CD8-positive, alpha-beta memory T cell (primary cell): Measurements from ENCODE around the gene SERF2. TPM values are rescaled to one million over a fixed set of nuclear protein-coding genes. Genes with fewer than 3 reads are reported as not detected.
"Not testable (repeated sequence)": the region's sequence is repeated elsewhere in the genome, so short reads cannot be mapped to it uniquely, and the experiment has no call there.

Experiments
- CTCF ChIA-PET: fragments of 350-600 bp; sonication (Branson Sonifier 250); formaldehyde crosslinking; loops from one replicate; lab custom pipeline; 2021; ENCODE audit warnings: antibody characterized with exemption; lab: Charles Lee
- POLR2A ChIA-PET: fragments of 350-600 bp; sonication (Branson Sonifier 250); formaldehyde crosslinking; loops from one replicate; lab custom pipeline; 2021; ENCODE audit warnings: antibody characterized with exemption; lab: Charles Lee
- DNase-seq, 5 donors: peaks; one replicate each; pipeline versions ENCODE4 v3.0.0 to v3.0.0-alpha.2; 2020 to 2022; ENCODE audit warnings: mixed read lengths in 1 of 5
- H3K27ac ChIP-seq: one replicate; pipeline ENCODE4 v1.7.0; 2013; ENCODE audit warnings: low read depth, mild to moderate bottlenecking, low read length, moderate library complexity
- H3K27me3 ChIP-seq: 2 replicates; pipeline ENCODE4 v1.7.0; 2013; ENCODE audit warnings: low read length, mild to moderate bottlenecking; ENCODE audit not compliant: insufficient read depth, poor library complexity, severe bottlenecking
- H3K36me3 ChIP-seq: 2 replicates; pipeline ENCODE4 v1.7.0; 2013; ENCODE audit warnings: mild to moderate bottlenecking, low read length, moderate library complexity; ENCODE audit not compliant: insufficient read depth
- H3K4me1 ChIP-seq: 2 replicates; pipeline ENCODE4 v1.7.0; 2013; ENCODE audit warnings: mild to moderate bottlenecking, low read length, moderate library complexity; ENCODE audit not compliant: insufficient read depth
- H3K4me3 ChIP-seq: 2 replicates; pipeline ENCODE4 v1.7.0; 2013; ENCODE audit warnings: mild to moderate bottlenecking, low read length
- H3K9me3 ChIP-seq: 2 replicates; pipeline ENCODE4 v1.7.0; 2013; ENCODE audit warnings: mild to moderate bottlenecking, low read length
- H3K27ac Mint-ChIP-seq, 8 donors: one replicate each; pipeline ENCODE4 v1.8.0; 2020 to 2021; ENCODE audit warnings: mixed read lengths in 8 of 8, mild to moderate bottlenecking in 6 of 8, inconsistent platforms in 3 of 8, moderate library complexity in 3 of 8
- H3K27me3 Mint-ChIP-seq, 2 donors: one replicate each; pipeline ENCODE4 v1.8.0; 2020 to 2021; ENCODE audit warnings: mixed read lengths in 2 of 2, mild to moderate bottlenecking in 1 of 2, moderate library complexity in 1 of 2
- H3K36me3 Mint-ChIP-seq, 3 donors: one replicate each; pipeline ENCODE4 v1.8.0; 2020 to 2021; ENCODE audit warnings: mixed read lengths in 3 of 3, inconsistent platforms in 1 of 3, mild to moderate bottlenecking in 1 of 3
- H3K4me1 Mint-ChIP-seq, 3 donors: one replicate each; pipeline ENCODE4 v1.8.0; 2020 to 2021; ENCODE audit warnings: mixed read lengths in 3 of 3, inconsistent platforms in 1 of 3, mild to moderate bottlenecking in 1 of 3
- H3K4me3 Mint-ChIP-seq, 7 donors: one replicate each; pipeline ENCODE4 v1.8.0; 2020 to 2021; ENCODE audit warnings: mixed read lengths in 7 of 7, mild to moderate bottlenecking in 6 of 7, moderate library complexity in 4 of 7, inconsistent platforms in 2 of 7
- H3K9me3 Mint-ChIP-seq, 5 donors: one replicate each; pipeline ENCODE4 v1.8.0; 2020 to 2022; ENCODE audit warnings: mixed read lengths in 5 of 5, mild to moderate bottlenecking in 3 of 5, moderate library complexity in 2 of 5, inconsistent platforms in 1 of 5
- polyA plus RNA-seq: library from polyadenylated mRNA; unstranded; fragments of 300-500 nt; fragmentation: Illumina TruSeq; gene quantifications from one replicate; pipeline ENCODE4 v1.2.3, GENCODE V29; 2021
- total RNA-seq, 2 experiments: library from RNA; stranded (reverse); gene quantifications; one replicate each; pipeline ENCODE4 v1.2.3, GENCODE V29; 2021

Gene SERF2
- total RNA-seq (100 to 1,000 TPM; 624 to 632 TPM), polyA plus RNA-seq (1,932 TPM)

DNA sequence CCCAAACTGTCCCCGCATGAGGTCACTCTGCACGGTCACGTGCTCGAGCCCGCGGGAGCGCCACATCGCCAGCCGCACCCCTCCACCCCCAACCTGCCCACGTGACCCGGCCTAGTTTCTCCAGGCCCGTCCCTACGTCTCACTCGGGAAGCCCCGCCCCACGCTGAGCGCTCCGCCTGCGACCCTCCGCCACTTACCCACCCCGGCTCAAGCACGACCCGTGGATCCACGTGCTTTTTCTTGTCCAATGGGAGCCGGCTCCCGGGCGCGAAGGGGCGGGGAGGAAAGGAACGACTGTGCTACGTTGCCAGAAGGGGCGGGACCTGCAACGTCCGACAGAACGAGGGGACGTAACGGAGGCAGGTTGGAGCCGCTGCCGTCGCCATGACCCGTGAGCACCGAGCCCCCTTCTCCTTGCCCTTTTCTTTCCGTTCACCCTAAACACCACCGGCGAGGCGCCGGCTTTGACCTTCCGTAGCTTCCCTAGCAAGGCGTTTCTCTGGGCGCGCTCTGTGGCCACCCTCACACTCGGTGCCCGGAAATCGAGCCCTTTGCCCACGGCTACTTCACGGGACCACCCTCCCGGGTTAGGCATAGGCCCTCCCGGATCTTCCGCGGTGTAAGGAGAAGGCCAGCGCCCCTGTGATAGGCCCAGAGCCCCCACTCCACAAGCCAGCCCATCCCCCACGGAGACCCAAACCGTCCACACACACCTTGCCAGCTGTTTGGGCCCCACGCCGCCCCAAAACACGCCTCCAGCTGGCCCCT lies at the start of gene SERF2:
SERF2 (plus strand) TSS at position 328 of the 768 bp plus-strand sequence; CDS start at position 385, 57 bp downstream.
- Histone ChIP-seq H3K4me1 (peaks cover 33% of the 10 kb centered on the region), H3K36me3 (peaks cover 29% of the 10 kb centered on the region), H3K27ac (peak within 1 kb of the TSS; percentile 97), H3K27me3 (no peaks in the 10 kb centered on the region), H3K9me3 (no peaks in the 10 kb centered on the region), H3K4me3 (peak within 1 kb of the TSS; percentile 97)
- peak within 1 kb of the TSS; percentile 95 to 98 (median 97) for H3K4me3 Mint-ChIP-seq
- H3K36me3 Mint-ChIP-seq = peaks cover 4 to 55% (median 11%) of the 10 kb centered on the region in 3 donors
- H3K9me3 Mint-ChIP-seq = no peaks in the 10 kb centered on the region
- no peaks in the 10 kb centered on the region for H3K27me3 Mint-ChIP-seq
- H3K4me1 Mint-ChIP-seq = peaks cover 40 to 55% (median 47%) of the 10 kb centered on the region in 3 donors
- ChIA-PET CTCF (interaction anchor here (1.0 to 2.9 kb wide), 4 partner anchors 9 to 23 kb away, joined by 5 to 16 read pairs (median 6); partner anchors contain the start of genes ELL3, HYPK and SERINC4), POLR2A (interaction anchor here (0.6 to 4.6 kb wide), 4 partner anchors 8 to 1900 kb away, joined by 4 to 24 read pairs (median 7); partner anchors contain the start of genes ELL3, HYPK, MFAP1 and SERINC4)
- peak; percentile 98 to 100 (median 99) for DNase-seq
- H3K27ac Mint-ChIP-seq = peak within 1 kb of the TSS; percentile 96 to 100 (median 98)

DNA sequence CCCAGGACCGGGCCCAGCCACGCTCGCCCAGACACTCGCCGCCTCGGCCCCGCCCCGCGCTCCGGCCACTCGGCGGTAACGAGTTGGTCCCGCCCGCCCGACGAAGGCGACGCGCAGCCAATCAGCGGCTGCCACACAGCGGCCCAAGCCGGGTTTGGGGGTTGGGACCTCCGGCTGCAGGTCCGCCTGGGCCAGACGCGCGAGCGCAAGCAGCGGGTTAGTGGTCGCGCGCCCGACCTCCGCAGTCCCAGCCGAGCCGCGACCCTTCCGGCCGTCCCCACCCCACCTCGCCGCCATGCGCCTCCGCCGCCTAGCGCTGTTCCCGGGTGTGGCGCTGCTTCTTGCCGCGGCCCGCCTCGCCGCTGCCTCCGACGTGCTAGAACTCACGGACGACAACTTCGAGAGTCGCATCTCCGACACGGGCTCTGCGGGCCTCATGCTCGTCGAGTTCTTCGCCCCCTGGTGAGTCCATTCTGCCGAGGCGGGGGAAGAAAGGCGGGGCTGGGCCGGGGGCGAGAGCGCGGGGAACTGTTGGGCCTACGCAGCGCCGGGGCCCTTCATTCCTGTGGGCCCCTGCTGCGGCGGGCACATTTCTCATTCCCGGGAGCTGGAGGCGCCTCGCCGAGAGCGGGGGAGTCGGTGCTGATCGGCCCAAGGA lies 45.7 kb upstream of the SERF2 start, which contains the start of gene PDIA3:
PDIA3 (plus strand) TSS at position 194 of the 658 bp plus-strand sequence; CDS start at position 296, 102 bp downstream.
- CTCF ChIA-PET = interaction anchor here (1.9 kb wide), 1 partner anchor 31 kb away, joined by 5 read pairs; the partner anchor contains the start of gene ELL3

DNA sequence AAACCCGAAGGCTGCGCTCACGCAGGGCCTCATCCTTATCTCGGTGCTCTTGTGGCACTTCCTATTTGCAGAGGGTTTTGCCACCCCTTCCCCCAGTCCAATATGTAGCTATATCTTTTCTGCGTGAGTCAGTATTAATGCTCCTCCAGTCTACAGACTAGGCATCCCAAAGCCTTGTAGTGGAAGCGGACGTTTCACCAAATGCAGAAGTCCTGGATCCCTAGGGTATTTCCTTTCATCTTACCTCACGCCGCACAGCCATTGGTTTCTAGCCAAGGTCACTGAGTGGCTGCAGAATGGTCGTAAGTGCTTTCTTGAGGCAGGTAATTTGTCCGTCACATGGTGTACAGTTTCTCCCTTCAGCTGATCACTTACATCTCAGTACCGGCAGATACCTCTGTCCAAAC lies 45.2 kb upstream of the SERF2 start:
- not testable (repeated sequence) for H3K27me3 ChIP-seq, H3K27me3 Mint-ChIP-seq, H3K9me3 Mint-ChIP-seq, H3K9me3 ChIP-seq, H3K36me3 ChIP-seq
- H3K4me1 ChIP-seq = peaks cover 36% of the 10 kb centered on the region
- H3K27ac Mint-ChIP-seq = peak overlapping the region; percentile 94 to 99 (median 98)
- CTCF ChIA-PET = interaction anchor here (1.9 kb wide), 1 partner anchor 30 kb away, joined by 5 read pairs; the partner anchor contains the start of gene ELL3
- H3K27ac ChIP-seq = peak overlapping the region; percentile 87
- H3K36me3 Mint-ChIP-seq = peaks cover 0 to 20% (median 2%) of the 10 kb centered on the region in 3 donors
- H3K4me1 Mint-ChIP-seq = peaks cover 37 to 52% (median 48%) of the 10 kb centered on the region in 3 donors
- H3K4me3 Mint-ChIP-seq = peak overlapping the region; percentile 92 to 98 (median 97)
- peak overlapping the region; percentile 97 for H3K4me3 ChIP-seq
- DNase-seq = peak in 1 of 5 donors; percentile 7
- POLR2A ChIA-PET = interaction anchor here (0.9 to 1.5 kb wide), 2 partner anchors 30 kb away, joined by 3 to 6 read pairs; partner anchors contain the start of gene ELL3

More for the DNA sequence above, 45.7 kb upstream of the SERF2 start, which contains the start of gene PDIA3:
- H3K27me3 Mint-ChIP-seq, H3K9me3 Mint-ChIP-seq, H3K36me3 ChIP-seq, H3K27me3 ChIP-seq, H3K9me3 ChIP-seq: not testable (repeated sequence)
- peaks cover 31 to 47% (median 42%) of the 10 kb centered on the region in 3 donors for H3K4me1 Mint-ChIP-seq
- H3K27ac Mint-ChIP-seq = peak within 1 kb of the TSS; percentile 94 to 99 (median 98)
- DNase-seq = peak; percentile 80 to 91 (median 87)
- peak within 1 kb of the TSS; percentile 97 for H3K4me3 ChIP-seq
- POLR2A ChIA-PET = interaction anchor here (1.2 to 1.5 kb wide), 2 partner anchors 31 to 236 kb away, joined by 6 read pairs; partner anchors contain the start of gene ELL3
- peak within 1 kb of the TSS; percentile 87 for H3K27ac ChIP-seq
- H3K4me1 ChIP-seq = peaks cover 31% of the 10 kb centered on the region
- H3K4me3 Mint-ChIP-seq = peak within 1 kb of the TSS; percentile 92 to 98 (median 97)
- H3K36me3 Mint-ChIP-seq = peaks cover 0 to 17% (median 2%) of the 10 kb centered on the region in 3 donors

DNA sequence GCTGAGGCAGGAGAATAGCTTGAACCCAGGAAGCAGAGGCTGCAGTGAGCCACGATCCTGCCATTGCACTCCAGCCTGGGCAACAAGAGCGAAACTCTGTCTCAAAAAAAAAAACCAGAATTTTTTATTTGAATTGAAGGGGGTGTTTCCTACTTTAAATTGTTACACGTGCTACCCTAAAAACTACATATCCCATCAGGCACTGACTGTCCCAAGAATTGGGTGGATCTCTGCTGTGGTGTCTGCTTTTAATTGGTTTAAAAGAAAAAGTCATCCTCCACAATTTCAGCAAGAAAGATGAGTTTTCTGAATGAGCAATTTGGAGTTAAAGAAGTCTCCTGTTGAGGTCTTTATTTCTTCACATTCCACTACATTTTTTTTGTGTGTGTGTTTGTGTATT lies 43.7 kb upstream of the SERF2 start:
- ChIA-PET POLR2A (no interaction called here), CTCF (interaction anchor here (1.5 kb wide), 1 partner anchor 22 kb away, joined by 5 read pairs; no protein-coding TSS in a partner anchor)
- DNase-seq = peak in 2 of 5 donors; percentile 40 to 54
- no peaks in the 10 kb centered on the region for H3K27me3 ChIP-seq
- peaks cover 51% of the 10 kb centered on the region for H3K4me1 ChIP-seq
- no peaks in the 10 kb centered on the region for H3K9me3 ChIP-seq
- H3K4me3 ChIP-seq = no peak overlapping the region
- Mint-ChIP-seq H3K27me3 (no peaks in the 10 kb centered on the region), H3K9me3 (no peaks in the 10 kb centered on the region), H3K27ac (peak overlapping the region; percentile 69 to 99 (median 94)), H3K4me1 (peaks cover 48 to 67% (median 56%) of the 10 kb centered on the region in 3 donors), H3K36me3 (peaks cover 0 to 34% (median 2%) of the 10 kb centered on the region in 3 donors), H3K4me3 (peak overlapping the region; percentile 85 to 97 (median 96))
- no peak overlapping the region for H3K27ac ChIP-seq
- peaks cover 14% of the 10 kb centered on the region for H3K36me3 ChIP-seq

DNA sequence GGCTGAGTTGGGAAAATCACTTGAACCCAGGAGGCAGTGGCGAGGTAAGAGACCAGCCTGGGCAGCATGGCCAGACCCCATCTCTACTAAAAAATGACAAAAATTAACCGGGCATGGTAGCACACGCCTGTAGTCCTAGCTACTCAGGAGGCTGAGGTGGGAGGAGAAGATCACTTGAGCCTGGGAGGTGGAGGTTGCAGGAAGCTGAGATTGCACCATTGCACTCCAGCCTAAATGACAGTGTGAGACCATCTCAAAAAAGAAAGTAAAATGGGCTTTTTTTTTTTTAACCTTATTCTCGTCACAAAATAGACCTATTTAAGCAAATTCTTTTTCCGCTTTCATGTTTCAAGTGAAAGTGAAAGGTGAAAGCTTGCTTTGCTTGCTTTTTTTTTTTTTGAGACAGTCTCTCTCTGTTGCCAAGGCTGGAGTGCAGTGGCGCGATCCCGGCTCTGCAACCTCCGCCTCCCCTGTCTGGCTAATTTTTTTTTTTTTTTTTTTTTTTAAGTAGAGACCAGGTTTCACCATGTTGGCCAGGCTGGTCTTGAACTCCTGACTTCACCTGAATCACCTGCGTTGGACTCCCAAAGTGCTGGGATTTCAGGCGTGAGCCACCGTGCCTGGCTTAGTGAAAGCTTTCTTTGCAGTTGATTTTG lies 42.3 kb upstream of the SERF2 start:
- H3K27me3 Mint-ChIP-seq = no peaks in the 10 kb centered on the region
- Histone ChIP-seq H3K27ac (peak overlapping the region; percentile 50), H3K9me3 (no peaks in the 10 kb centered on the region), H3K36me3 (peaks cover 26% of the 10 kb centered on the region), H3K4me3 (peak overlapping the region; percentile 20), H3K27me3 (no peaks in the 10 kb centered on the region), H3K4me1 (peaks cover 54% of the 10 kb centered on the region)
- peak; percentile 32 to 81 (median 62) for DNase-seq
- H3K27ac Mint-ChIP-seq = peak overlapping the region; percentile 81 to 99 (median 92)
- H3K9me3 Mint-ChIP-seq = no peaks in the 10 kb centered on the region
- ChIA-PET CTCF (interaction anchor here (1.3 to 2.9 kb wide), 3 partner anchors 20 to 31 kb away, joined by 3 to 10 read pairs (median 5); partner anchors contain the start of gene ELL3), POLR2A (interaction anchor here (0.6 to 2.0 kb wide), 4 partner anchors 25 to 391 kb away, joined by 3 to 9 read pairs (median 6); partner anchors contain the start of gene ELL3)
- H3K4me1 Mint-ChIP-seq = peaks cover 50 to 75% (median 53%) of the 10 kb centered on the region in 3 donors
- peaks cover 0 to 45% (median 2%) of the 10 kb centered on the region in 3 donors for H3K36me3 Mint-ChIP-seq
- H3K4me3 Mint-ChIP-seq = peak overlapping the region; percentile 74 to 97 (median 81)

DNA sequence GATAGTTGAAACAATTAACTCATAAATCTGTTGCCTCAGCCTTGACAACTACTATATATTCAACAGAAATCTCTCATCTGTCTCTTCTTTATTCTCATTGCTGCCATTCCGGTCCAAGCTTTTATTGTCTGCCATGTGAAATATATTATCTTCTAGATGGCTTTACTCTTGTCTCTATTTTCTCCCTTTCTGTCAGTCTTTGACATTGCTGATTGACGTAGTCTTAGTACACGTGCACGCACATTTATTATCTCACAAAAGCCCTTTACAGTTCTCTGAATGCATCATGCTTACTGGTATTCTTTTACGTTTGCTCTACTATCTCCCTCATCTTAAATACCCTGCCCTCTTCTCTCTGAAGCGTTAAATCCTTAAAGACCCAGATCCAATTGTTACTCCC lies 40.2 kb upstream of the SERF2 start:
- H3K4me1 ChIP-seq = peaks cover 54% of the 10 kb centered on the region
- Mint-ChIP-seq H3K4me1 (peaks cover 50 to 73% (median 55%) of the 10 kb centered on the region in 3 donors), H3K27me3 (no peaks in the 10 kb centered on the region), H3K36me3 (peaks cover 0 to 58% (median 3%) of the 10 kb centered on the region in 3 donors), H3K9me3 (no peaks in the 10 kb centered on the region), H3K4me3 (peak overlapping the region; percentile 1 to 97 (median 69)), H3K27ac (peak overlapping the region; percentile 3 to 98 (median 20))
- CTCF ChIA-PET = no interaction called here
- H3K4me3 ChIP-seq = no peak overlapping the region
- H3K36me3 ChIP-seq = peaks cover 43% of the 10 kb centered on the region
- H3K9me3 ChIP-seq = no peaks in the 10 kb centered on the region
- POLR2A ChIA-PET = no interaction called here
- no peaks in the 10 kb centered on the region for H3K27me3 ChIP-seq
- no peak for DNase-seq
- no peak overlapping the region for H3K27ac ChIP-seq

DNA sequence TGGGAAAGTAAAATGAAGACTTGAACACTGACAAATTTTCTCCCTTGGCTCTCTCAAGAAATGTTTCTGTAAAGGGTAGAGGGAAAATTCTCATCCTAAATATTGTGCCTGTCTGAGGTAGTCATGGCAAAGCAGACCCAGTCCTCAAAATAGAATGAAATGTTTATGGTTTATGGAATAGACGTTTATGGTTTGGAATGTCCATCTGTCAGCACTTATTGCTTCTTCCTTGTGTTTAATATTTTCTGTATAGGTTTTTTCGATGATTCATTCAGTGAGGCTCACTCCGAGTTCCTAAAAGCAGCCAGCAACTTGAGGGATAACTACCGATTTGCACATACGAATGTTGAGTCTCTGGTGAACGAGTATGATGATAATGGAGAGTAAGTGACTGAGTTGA lies 29.3 kb upstream of the SERF2 start:
- H3K9me3 Mint-ChIP-seq = no peaks in the 10 kb centered on the region
- Histone ChIP-seq H3K4me3 (no peak overlapping the region), H3K27ac (no peak overlapping the region), H3K4me1 (no peaks in the 10 kb centered on the region), H3K9me3 (no peaks in the 10 kb centered on the region), H3K36me3 (peaks cover 49% of the 10 kb centered on the region), H3K27me3 (no peaks in the 10 kb centered on the region)
- no peak overlapping the region for H3K4me3 Mint-ChIP-seq
- no peaks in the 10 kb centered on the region for H3K27me3 Mint-ChIP-seq
- peak overlapping the region in 3 of 8 donors; percentile 21 to 70 (median 42) for H3K27ac Mint-ChIP-seq
- peaks cover 4 to 81% (median 19%) of the 10 kb centered on the region in 3 donors for H3K36me3 Mint-ChIP-seq
- no peak for DNase-seq
- peaks cover 0 to 5% (median 0%) of the 10 kb centered on the region in 3 donors for H3K4me1 Mint-ChIP-seq
- CTCF ChIA-PET = no interaction called here
- POLR2A ChIA-PET = no interaction called here
